HG03135 (cell line): Measurements from ENCODE around the gene RAG2.

Experiments used
- ATAC-seq: cut with Tn5 transposase; IDR thresholded peaks from one replicate; pipeline ENCODE4 v1.9.1; 2021; ENCODE audit warnings: mild to moderate bottlenecking, moderate library complexity; ENCODE audit not compliant: unreplicated experiment

The RAG2 gene

DNA sequence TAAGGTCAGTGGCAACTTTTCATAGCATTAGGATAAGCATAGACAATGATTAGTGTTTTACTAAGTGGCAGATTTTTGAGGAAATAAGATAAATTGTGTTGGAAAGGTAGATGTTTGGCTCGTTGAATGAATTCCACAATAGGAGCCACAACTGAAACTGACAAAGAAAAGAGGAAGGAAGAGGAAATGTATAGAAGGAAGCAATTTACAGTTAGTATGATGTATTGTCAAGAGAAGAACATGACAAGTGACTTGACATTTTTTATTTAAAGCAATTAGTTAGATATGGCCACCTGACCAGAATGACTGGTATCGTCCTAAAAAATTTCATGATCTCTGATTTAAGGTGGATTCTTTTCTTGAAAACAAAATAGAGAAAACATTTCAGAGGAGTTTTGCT is 3.1 kb upstream of the RAG2 start:
- ATAC-seq = no peak

GRCh38 chr11:36600180-36600579 is 2.1 kb upstream of the RAG2 start:
- no peak for ATAC-seq

DNA sequence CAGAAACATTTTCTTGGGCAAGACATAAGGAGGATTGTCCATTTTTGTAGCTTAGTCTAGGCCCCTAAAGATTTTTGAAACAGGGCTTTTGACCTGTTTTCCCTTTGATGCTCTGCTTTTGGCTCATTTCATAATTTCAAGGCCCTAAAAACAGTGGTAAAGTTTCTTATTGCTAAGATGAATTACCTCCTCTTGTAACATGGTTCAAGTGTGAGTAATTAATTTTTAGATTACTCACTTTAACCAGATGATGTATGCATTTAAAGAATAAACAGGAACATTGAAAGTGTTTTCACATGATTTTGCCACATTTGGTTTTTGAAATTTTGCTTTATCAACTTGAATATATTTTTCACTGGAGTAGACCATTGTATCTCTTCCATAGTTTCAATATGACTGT is 1.2 kb downstream of the RAG2 start:
- no peak for ATAC-seq

GRCh38 chr11:36594316-36594989 is 3.6 kb downstream of the RAG2 start, which contains the start of gene IFTAP:
Gene IFTAP, plus strand, starts transcription at chr11:36594502. Its CDS starts 15,602 bp downstream, at chr11:36610104.
- peak; percentile 74 for ATAC-seq

DNA sequence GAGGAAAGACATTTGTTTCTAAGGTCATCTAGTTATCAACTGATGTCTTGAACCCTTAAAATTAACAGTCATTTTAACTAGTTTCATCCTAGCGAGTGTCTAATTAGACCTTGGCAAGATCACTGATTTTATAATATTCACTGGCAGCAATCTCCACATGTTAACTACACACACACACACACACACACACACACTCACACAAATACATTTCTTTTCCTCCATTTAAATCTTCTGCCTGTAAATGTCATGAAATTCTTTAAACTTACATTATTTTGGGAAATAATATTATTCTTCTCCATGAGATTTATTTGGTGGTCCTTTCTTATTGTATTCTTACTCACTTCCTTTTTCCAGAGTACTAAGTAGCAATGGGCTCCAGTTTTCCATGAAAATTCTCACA is 6.6 kb downstream of the RAG2 start:
- ATAC-seq = no peak

GRCh38 chr11:36590513-36590912 is 7.5 kb downstream of the RAG2 start:
- ATAC-seq = no peak

- no peak for ATAC-seq
These were observed 9.9 kb downstream of the RAG2 start for GRCh38 chr11:36588099-36588498.

GRCh38 chr11:36586543-36586942 is 11.5 kb downstream of the RAG2 start:
- ATAC-seq = no peak

DNA sequence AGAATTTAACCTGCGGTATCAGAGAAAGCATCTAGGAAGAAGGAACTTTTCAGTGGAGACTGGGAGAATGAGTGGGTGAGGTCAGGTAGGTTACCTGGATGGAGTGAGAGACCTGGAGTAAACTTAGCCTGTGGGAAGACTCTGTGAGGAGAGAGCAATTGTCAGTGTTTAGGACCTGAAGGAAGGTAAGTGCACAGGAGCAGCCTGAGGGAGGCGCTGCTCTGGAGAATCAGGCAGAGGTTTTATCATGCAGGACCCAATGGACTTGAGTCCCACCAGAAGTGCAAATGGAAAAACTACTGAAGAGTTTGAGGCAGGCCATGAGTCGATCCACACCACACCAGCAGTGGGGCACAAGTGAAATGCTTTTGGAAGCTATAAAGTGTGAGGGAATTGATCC is 14.4 kb downstream of the RAG2 start:
- no peak for ATAC-seq

- no peak for ATAC-seq
These were observed 16.5 kb downstream of the RAG2 start for GRCh38 chr11:36581536-36581935.

DNA sequence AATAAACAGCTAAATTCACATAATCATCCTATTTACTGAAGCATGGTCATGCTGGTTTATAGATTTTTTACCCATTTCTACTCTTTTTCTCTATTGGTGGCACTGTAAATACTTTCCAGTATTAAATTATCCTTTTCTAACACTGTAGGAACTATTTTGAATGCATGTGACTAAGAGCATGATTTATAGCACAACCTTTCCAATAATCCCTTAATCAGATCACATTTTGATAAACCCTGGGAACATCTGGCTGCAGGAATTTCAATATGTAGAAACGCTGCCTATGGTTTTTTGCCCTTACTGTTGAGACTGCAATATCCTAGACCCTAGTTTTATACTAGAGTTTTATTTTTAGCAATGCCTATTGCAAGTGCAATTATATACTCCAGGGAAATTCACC is 19.6 kb downstream of the RAG2 start:
- ATAC-seq = no peak

- ATAC-seq = no peak
These were observed 20.2 kb downstream of the RAG2 start for GRCh38 chr11:36577859-36578258.

GRCh38 chr11:36577373-36577772 is 20.7 kb downstream of the RAG2 start:
- no peak for ATAC-seq

- no peak for ATAC-seq
These were observed 23.6 kb downstream of the RAG2 start for GRCh38 chr11:36574486-36574885.

- ATAC-seq = no peak
These were observed 28.9 kb downstream of the RAG2 start for GRCh38 chr11:36569095-36569494.

- ATAC-seq = no peak
These were observed 30.3 kb downstream of the RAG2 start, which contains the start of gene RAG1 for GRCh38 chr11:36567694-36568093. Gene RAG1, plus strand, starts transcription at chr11:36568007. Its CDS starts 5,298 bp downstream, at chr11:36573305.

- ATAC-seq = no peak
These were observed 31.5 kb downstream of the RAG2 start for GRCh38 chr11:36566407-36567053.

DNA sequence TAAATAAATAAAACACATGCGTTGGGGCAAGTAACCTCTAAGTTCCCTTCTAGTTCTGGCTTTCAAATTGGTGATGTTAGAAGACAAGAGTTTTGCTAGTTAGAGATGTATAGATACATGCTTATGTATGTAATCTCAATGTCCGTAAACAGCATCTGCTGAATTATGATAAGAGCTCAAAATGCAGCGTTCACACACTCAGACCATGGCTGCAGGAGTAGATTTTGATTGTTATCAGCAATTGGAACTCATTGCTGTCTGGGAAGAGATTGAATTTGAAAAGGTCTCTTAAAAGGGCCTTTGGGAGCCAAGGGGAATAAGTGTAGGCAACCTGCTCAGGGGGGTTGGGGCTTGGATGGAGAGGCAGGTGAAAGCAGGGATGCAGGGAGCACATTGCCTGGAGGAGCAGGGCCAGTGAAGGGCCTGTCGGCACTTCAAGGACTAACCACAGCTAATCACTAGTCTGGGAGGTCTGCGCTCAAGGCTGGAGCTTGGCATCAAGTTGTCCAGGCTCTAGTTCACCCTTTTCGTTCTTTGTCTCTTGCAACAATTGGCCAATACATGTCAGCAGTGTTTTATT is 32.9 kb downstream of the RAG2 start:
- ATAC-seq = no peak

DNA sequence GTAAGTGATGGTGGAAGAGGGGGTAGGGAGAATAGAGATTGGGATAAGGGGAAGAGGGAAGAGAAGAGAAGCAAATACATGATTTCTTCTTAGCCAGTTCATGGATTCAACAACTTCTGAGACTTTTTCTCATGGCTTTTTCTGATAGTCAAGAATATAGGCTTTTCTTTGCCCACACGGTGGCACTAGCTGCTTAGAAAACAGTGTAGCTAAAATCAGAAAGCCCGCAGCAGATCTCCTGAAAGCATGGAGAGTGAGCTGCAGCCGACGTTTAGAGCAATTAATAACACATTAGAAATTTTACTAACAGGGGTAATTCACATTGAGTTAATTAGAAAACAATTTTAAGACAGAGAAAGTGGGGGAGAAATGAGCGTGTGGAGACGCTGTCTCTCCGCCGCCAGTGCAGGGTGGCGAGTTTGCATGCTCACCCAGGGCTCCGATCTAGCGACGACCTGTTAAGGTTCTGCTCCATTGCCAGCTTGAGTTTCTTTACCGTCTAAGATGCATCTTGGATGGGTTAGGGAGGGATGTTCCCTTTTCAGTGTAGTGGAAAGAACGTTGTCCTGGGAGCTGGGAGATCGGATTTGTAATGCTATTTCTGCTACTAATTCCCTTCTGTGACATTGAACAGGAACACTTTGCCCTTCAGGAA is 33.5 kb downstream of the RAG2 start:
- no peak for ATAC-seq

DNA sequence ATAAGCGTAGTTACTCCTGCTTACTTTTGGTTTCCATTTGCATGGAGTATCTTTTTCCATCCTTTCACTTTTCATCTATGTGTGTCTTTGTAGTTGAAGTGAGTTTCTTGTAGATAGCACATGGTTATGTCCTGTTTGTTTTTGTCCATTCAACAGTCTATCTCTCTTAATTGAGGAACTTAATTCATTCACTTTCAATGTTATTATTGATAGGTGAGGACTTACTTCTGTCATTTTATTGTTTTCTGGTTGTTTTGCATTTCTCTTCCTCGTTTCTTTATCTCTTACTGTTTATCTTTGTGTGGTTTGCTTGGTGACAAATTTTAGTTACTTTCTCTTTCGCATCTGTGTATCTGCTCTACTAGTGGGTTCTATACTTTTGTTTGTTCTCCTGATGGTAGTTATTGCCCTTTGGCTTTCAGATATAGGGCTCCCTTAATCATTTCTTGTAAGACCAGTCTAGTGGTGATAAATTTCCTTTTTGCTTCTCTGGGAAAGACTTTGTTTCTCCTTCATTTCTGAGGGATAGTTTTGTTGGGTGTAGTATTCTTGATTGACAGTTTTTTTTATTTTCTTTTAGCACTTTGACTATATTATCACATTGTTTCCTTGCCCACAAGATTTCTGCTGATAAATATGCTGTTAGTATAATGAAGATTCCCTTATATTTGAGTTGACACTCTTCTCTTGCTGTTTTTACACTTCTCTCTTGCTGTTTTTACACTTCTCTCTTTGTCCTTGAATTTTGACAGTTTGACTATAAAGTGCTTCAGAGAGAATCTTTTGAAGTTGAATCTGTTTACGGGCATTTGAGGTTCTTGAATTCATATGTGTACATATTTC is 39.2 kb downstream of the RAG2 start:
- ATAC-seq = peak; percentile 96

DNA sequence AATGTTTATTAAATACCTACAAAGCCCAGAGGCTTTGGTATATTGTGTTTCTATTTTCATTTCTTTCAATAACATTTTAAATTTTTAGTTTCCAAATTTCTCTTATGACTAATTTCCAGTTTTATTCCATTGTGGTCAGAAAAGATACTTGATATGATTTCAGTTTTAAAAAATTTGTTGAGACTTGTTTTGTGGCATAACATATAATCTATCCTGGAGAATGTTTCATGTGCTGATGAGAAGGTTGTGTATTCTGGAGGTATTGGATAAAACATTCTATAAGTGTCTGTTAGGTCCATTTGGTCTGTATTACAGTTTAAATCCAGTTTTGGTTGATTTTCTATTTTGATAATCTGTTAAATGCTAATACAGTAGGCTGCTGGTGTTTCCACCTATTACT is 40.0 kb downstream of the RAG2 start:
- ATAC-seq = no peak
